ENCODE data around the gene TSEN54. TPM values are rescaled to one million over a fixed set of nuclear protein-coding genes. Genes with fewer than 3 reads are reported as not detected.

Gene TSEN54
- total RNA-seq, 1 experiment from 2014 or later = 44.5 TPM

GRCh38 chr17:75524269-75524969, 8.1 kb downstream of the TSEN54 start:
- Histone ChIP-seq H4K20me1 (ENCODE audit: control insufficient read depth, insufficient read depth, insufficient read length) (no peaks in the 10 kb centered on the region), H4K91ac (ENCODE audit: insufficient read length, low read depth, low read length) (no peak overlapping the region), H2BK5ac (ENCODE audit: insufficient read length, low read length) (no peak overlapping the region), H2BK15ac (ENCODE audit: low read depth, low read length) (no peak overlapping the region), H3K14ac (ENCODE audit: insufficient read depth, low read length) (no peak overlapping the region), H3K9ac (ENCODE audit: extremely low read depth, insufficient read length, low read length) (peak overlapping the region; percentile 21), H3K79me1 (ENCODE audit: insufficient read depth, low read depth, low read length, poor library complexity, severe bottlenecking) (no peaks in the 10 kb centered on the region), H3K27ac (ENCODE audit: insufficient read length, low read depth, low read length) (no peak overlapping the region), H2AK5ac (ENCODE audit: insufficient read length, low read length) (no peak overlapping the region), H2BK12ac (ENCODE audit: insufficient read length, low read depth, low read length) (no peak overlapping the region), H4K5ac (ENCODE audit: insufficient read length, low read depth, low read length) (no peak overlapping the region), H3K56ac (ENCODE audit: insufficient read length, low read depth, low read length) (no peak overlapping the region), H2AFZ (ENCODE audit: low read length) (no peak overlapping the region), H2BK120ac (ENCODE audit: low read depth, low read length, poor library complexity, severe bottlenecking) (no peak overlapping the region), H3K23ac (ENCODE audit: insufficient read length, low read depth, low read length) (no peak overlapping the region), H3K23me2 (ENCODE audit: insufficient read length, low read depth, low read length, poor library complexity, severe bottlenecking) (peaks cover 14% of the 10 kb centered on the region), H3K4me1 (ENCODE audit: insufficient read depth, low read length) (no peaks in the 10 kb centered on the region), H3K27me3 (ENCODE audit: insufficient read depth, low read length) (no peaks in the 10 kb centered on the region), H3K4me2 (ENCODE audit: insufficient read depth, insufficient read length, low read length) (peak overlapping the region; percentile 38), H4K8ac (replicated peaks; ENCODE audit: insufficient read length, low read depth, low read length) (no peak overlapping the region), H3K79me2 (ENCODE audit: insufficient read depth, low read length) (no peaks in the 10 kb centered on the region), H2BK20ac (ENCODE audit: low read depth, low read length, poor library complexity, severe bottlenecking) (no peak overlapping the region), H3K4ac (ENCODE audit: low read depth, low read length) (no peak overlapping the region), H3K18ac (ENCODE audit: insufficient read length, low read depth, low read length) (no peak overlapping the region), H3K9me3 (ENCODE audit: control insufficient read depth, low read depth, low read length) (no peaks in the 10 kb centered on the region), H3T11ph (ENCODE audit: low read length) (no peak overlapping the region)
- TF ChIP-seq CTCF (conservative IDR thresholded peaks at IDR 0.05) = no peak; the same call in 2 of the 3 replicates
- no peak for DNase-seq
- Mint-ChIP-seq H3K27ac (peak overlapping the region in 2 of 3 experiments; percentile 78 to 96; a peak in 3 of 7 replicates), H3K27me3 (ENCODE audit: low read depth) (peaks cover 2% of the 10 kb centered on the region; the same call in 1 of the 2 replicates), H3K9me3 (no peaks in the 10 kb centered on the region), H3K36me3 (ENCODE audit: insufficient read depth in 1 of 3, low read depth in 3 of 3) (peaks cover 4 to 40% (median 38%) of the 10 kb centered on the region in 3 experiments; a peak in 6 of 7 replicates), H3K4me3 (peak overlapping the region; percentile 71 to 78), H3K4me1 (peaks cover 15 to 17% of the 10 kb centered on the region in 2 experiments)
- no CpG with 5 or more reads among the region's 24 CpGs for WGBS (ENCODE audit: extremely low coverage, insufficient read length, low lambda C conversion rate)

All from H9 (cell line).